ENCODE results near the gene GJB1.

GRCh38 chrX:71173440-71173839 lies 49.6 kb upstream of the GJB1 start:
- TF ChIP-seq, protein P1, sequence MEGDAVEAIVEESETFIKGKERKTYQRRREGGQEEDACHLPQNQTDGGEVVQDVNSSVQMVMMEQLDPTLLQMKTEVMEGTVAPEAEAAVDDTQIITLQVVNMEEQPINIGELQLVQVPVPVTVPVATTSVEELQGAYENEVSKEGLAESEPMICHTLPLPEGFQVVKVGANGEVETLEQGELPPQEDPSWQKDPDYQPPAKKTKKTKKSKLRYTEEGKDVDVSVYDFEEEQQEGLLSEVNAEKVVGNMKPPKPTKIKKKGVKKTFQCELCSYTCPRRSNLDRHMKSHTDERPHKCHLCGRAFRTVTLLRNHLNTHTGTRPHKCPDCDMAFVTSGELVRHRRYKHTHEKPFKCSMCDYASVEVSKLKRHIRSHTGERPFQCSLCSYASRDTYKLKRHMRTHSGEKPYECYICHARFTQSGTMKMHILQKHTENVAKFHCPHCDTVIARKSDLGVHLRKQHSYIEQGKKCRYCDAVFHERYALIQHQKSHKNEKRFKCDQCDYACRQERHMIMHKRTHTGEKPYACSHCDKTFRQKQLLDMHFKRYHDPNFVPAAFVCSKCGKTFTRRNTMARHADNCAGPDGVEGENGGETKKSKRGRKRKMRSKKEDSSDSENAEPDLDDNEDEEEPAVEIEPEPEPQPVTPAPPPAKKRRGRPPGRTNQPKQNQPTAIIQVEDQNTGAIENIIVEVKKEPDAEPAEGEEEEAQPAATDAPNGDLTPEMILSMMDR (IDR thresholded peaks at IDR 0.05) = no peak
- TF ChIP-seq POLR2A (IDR thresholded peaks at IDR 0.05) = no peak

Measured in suprapubic skin (tissue), 3 donors.